ENCODE results near the gene MEIOSIN. TPM values are rescaled to one million over a fixed set of nuclear protein-coding genes. Genes with fewer than 3 reads are reported as not detected.

MEIOSIN gene
- total and polyA plus RNA-seq, 2 of the 13 experiments (the other 11 are each of a cell fraction or from before 2014, with no cell fraction given): not detected

DNA sequence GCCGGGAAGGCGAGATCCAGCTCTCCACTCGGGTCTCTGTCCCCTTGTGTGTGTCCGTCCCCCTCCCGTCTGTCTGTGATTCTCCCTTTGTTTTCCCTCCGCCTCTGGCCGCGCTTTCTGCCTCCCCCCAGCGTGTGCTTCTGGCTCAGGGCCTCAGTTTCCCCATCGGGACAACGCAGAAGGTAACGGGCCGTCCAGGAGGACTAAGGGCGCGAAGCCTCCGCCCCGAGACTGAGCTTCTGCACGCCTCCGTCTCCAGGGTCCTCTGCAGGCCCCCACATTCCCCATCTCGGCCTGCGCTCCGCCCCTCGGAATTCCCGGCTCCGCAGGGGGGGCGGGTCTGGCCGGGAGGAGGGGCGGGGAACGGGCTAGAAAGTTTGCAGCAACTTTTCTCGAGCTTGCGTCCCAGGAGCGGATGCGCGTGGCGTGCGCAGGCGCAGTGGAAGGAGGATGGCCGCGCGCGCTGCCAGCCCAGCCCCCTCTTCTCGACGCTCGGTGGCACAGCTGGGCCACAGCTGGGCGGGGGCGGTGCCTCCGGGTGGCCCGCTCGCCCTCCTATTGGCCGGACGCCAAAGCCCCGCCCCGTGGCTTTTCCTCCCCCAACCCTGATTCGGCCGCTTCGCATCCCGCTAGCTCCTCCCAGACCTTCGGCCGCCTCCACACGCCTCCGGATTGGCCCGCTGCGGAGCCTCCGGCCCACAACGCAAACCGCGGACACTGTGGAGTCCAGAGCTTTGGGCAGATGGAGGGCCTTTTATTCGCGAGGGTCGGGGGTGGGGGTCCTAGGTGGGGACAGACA lies 35.9 kb downstream of the MEIOSIN start, which contains the start of gene SIX5 (continued):
- TF ChIP-seq, protein P1, sequence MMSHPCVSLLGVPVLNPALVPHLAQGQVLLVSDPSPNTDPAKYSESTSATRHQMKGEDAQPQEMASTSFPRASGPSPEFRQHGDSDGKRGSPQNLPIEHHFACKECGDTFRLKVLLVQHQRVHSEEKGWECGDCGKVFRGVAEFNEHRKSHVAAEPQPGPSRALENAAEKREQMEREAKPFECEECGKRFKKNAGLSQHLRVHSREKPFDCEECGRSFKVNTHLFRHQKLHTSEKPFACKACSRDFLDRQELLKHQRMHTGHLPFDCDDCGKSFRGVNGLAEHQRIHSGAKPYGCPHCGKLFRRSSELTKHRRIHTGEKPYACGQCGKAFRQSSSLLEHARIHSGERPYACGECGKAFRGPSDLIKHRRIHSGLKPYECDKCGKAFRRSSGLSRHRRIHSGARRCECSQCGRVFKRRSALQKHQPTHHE (CRISPR knock-in tag; IDR thresholded peaks at IDR 0.05; ENCODE audit: borderline replicate concordance): 0 out of 2 replicates have a peak, but pooled peaks have one; percentile 76
- TF ChIP-seq POLR2AphosphoS5 (IDR thresholded peaks at IDR 0.05; ENCODE audit: low read depth, low read length) (peak; percentile 94), ZKSCAN5 (CRISPR knock-in tag; IDR thresholded peaks at IDR 0.05) (no peak), ATF7 (IDR thresholded peaks at IDR 0.05) (no peak), ATF7 (CRISPR knock-in tag; IDR thresholded peaks at IDR 0.05) (no peak; the same call in 1 of the 2 replicates), ZNF234 (CRISPR knock-in tag; conservative IDR thresholded peaks at IDR 0.05) (peak; percentile 91), DR1 (CRISPR knock-in tag; IDR thresholded peaks at IDR 0.05) (peak; percentile 68), STAG1 (CRISPR knock-in tag; IDR thresholded peaks at IDR 0.05) (peak; percentile 19; the same call in 1 of the 2 replicates), ASH2L (IDR thresholded peaks at IDR 0.05; ENCODE audit: insufficient read length, low read depth, low read length) (peak; percentile 44), ZBTB20 (CRISPR knock-in tag; IDR thresholded peaks at IDR 0.05; ENCODE audit: borderline replicate concordance, low read depth) (peak; percentile 45; the same call in 1 of the 2 replicates), AGO1 (IDR thresholded peaks at IDR 0.05; ENCODE audit: low read depth, low read length, poor library complexity, severe bottlenecking) (peak; percentile 10), ZNF263 (CRISPR knock-in tag; IDR thresholded peaks at IDR 0.05) (no peak; the same call in 1 of the 2 replicates), ZNF292 (CRISPR knock-in tag; IDR thresholded peaks at IDR 0.05; ENCODE audit: borderline replicate concordance, low read depth) (no peak), ZNF431 (CRISPR knock-in tag; IDR thresholded peaks at IDR 0.05; ENCODE audit: borderline replicate concordance, low read depth) (0 out of 2 replicates have a peak, but pooled peaks have one; percentile 43), ZNF329 (CRISPR knock-in tag; IDR thresholded peaks at IDR 0.05; ENCODE audit: low read depth) (no peak; the same call in 1 of the 2 replicates), ELF4 (CRISPR knock-in tag; IDR thresholded peaks at IDR 0.05; ENCODE audit: borderline replicate concordance) (peak; percentile 77; the same call in 1 of the 2 replicates), TRIM24 (CRISPR knock-in tag; IDR thresholded peaks at IDR 0.05) (no peak), ZNF333 (CRISPR knock-in tag; IDR thresholded peaks at IDR 0.05; ENCODE audit: borderline replicate concordance) (peak; percentile 58; the same call in 1 of the 2 replicates), MBD4 (IDR thresholded peaks at IDR 0.05; ENCODE audit: borderline replicate concordance, low read length) (no peak), PLRG1 (conservative IDR thresholded peaks at IDR 0.05) (no peak)
- TF ChIP-seq, protein P2, sequence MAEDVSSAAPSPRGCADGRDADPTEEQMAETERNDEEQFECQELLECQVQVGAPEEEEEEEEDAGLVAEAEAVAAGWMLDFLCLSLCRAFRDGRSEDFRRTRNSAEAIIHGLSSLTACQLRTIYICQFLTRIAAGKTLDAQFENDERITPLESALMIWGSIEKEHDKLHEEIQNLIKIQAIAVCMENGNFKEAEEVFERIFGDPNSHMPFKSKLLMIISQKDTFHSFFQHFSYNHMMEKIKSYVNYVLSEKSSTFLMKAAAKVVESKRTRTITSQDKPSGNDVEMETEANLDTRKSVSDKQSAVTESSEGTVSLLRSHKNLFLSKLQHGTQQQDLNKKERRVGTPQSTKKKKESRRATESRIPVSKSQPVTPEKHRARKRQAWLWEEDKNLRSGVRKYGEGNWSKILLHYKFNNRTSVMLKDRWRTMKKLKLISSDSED (CRISPR knock-in tag; IDR thresholded peaks at IDR 0.05): no peak
- TF ChIP-seq, protein P3, sequence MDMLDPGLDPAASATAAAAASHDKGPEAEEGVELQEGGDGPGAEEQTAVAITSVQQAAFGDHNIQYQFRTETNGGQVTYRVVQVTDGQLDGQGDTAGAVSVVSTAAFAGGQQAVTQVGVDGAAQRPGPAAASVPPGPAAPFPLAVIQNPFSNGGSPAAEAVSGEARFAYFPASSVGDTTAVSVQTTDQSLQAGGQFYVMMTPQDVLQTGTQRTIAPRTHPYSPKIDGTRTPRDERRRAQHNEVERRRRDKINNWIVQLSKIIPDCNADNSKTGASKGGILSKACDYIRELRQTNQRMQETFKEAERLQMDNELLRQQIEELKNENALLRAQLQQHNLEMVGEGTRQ (IDR thresholded peaks at IDR 0.05; ENCODE audit: low read depth, low read length): no peak
- TF ChIP-seq, protein P3 (CRISPR knock-in tag; IDR thresholded peaks at IDR 0.05; ENCODE audit: borderline replicate concordance): 0 out of 2 replicates have a peak, but pooled peaks have one; percentile 7
- TF ChIP-seq, protein P4, sequence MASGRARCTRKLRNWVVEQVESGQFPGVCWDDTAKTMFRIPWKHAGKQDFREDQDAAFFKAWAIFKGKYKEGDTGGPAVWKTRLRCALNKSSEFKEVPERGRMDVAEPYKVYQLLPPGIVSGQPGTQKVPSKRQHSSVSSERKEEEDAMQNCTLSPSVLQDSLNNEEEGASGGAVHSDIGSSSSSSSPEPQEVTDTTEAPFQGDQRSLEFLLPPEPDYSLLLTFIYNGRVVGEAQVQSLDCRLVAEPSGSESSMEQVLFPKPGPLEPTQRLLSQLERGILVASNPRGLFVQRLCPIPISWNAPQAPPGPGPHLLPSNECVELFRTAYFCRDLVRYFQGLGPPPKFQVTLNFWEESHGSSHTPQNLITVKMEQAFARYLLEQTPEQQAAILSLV (CRISPR knock-in tag; IDR thresholded peaks at IDR 0.05; ENCODE audit: borderline replicate concordance): no peak

Data from HepG2 (cell line).